ENCODE data around the gene DEXI. TPM values are rescaled to one million over a fixed set of nuclear protein-coding genes. Genes with fewer than 3 reads are reported as not detected.

The DEXI gene
- total and polyA plus RNA-seq, 3 experiments from 2014 or later: 31.0 to 58.9 (median 31.6) TPM

- no peak overlapping the region for H3K4me3 ChIP-seq (ENCODE audit: low read length)
- DNase-seq: no peak
- no peaks in the 10 kb centered on the region for H3K4me1 ChIP-seq (ENCODE audit: insufficient read depth, low read length)
- POLR2A ChIA-PET: no interaction called here
- Mint-ChIP-seq H3K27ac (no peak overlapping the region), H3K9me3 (no peaks in the 10 kb centered on the region), H3K27me3 (peaks cover 0 to 1% of the 10 kb centered on the region in 2 donors), H3K4me3 (no peak overlapping the region), H3K4me1 (no peaks in the 10 kb centered on the region), H3K36me3 (peaks cover 0 to 6% (median 6%) of the 10 kb centered on the region in 3 donors)
- CTCF ChIA-PET: no interaction called here
- no peaks in the 10 kb centered on the region for H3K9me3 ChIP-seq (ENCODE audit: low read length)
- no peaks in the 10 kb centered on the region for H3K27me3 ChIP-seq (ENCODE audit: insufficient read depth, low read length, poor library complexity, severe bottlenecking)
- H3K27ac ChIP-seq (ENCODE audit: low read depth, low read length): no peak overlapping the region
- H3K36me3 ChIP-seq (ENCODE audit: insufficient read depth, low read length): no peaks in the 10 kb centered on the region
Observed at GRCh38 chr16:10911267-10911666, 31.0 kb downstream of the DEXI start.

GRCh38 chr16:10907757-10908045 is 34.6 kb downstream of the DEXI start:
- Histone ChIP-seq H3K9me3 (ENCODE audit: low read length) (no peaks in the 10 kb centered on the region), H3K27ac (ENCODE audit: low read depth, low read length) (no peak overlapping the region), H3K27me3 (ENCODE audit: insufficient read depth, low read length, poor library complexity, severe bottlenecking) (no peaks in the 10 kb centered on the region), H3K4me1 (ENCODE audit: insufficient read depth, low read length) (no peaks in the 10 kb centered on the region), H3K4me3 (ENCODE audit: low read length) (no peak overlapping the region), H3K36me3 (ENCODE audit: insufficient read depth, low read length) (no peaks in the 10 kb centered on the region)
- H3K27ac Mint-ChIP-seq: no peak overlapping the region
- DNase-seq: no peak
- peaks cover 0 to 1% of the 10 kb centered on the region in 2 donors for H3K27me3 Mint-ChIP-seq
- peaks cover 0 to 5% (median 2%) of the 10 kb centered on the region in 5 donors for H3K9me3 Mint-ChIP-seq
- H3K36me3 Mint-ChIP-seq: peaks cover 5 to 22% (median 11%) of the 10 kb centered on the region in 3 donors
- CTCF ChIA-PET: interaction anchor here (2.4 kb wide), 1 partner anchor 12 kb away, joined by 7 read pairs; no protein-coding TSS in a partner anchor
- H3K4me3 Mint-ChIP-seq: no peak overlapping the region
- no peaks in the 10 kb centered on the region for H3K4me1 Mint-ChIP-seq
- POLR2A ChIA-PET: no interaction called here

- no peaks in the 10 kb centered on the region for H3K36me3 ChIP-seq (ENCODE audit: insufficient read depth, low read length)
- H3K4me1 ChIP-seq (ENCODE audit: insufficient read depth, low read length): no peaks in the 10 kb centered on the region
- H3K4me3 ChIP-seq (ENCODE audit: low read length): no peak overlapping the region
- no peaks in the 10 kb centered on the region for H3K4me1 Mint-ChIP-seq
- no peaks in the 10 kb centered on the region for H3K27me3 ChIP-seq (ENCODE audit: insufficient read depth, low read length, poor library complexity, severe bottlenecking)
- peaks cover 0 to 1% of the 10 kb centered on the region in 2 donors for H3K27me3 Mint-ChIP-seq
- ChIA-PET CTCF (interaction anchor here (2.4 kb wide), 1 partner anchor 12 kb away, joined by 7 read pairs; no protein-coding TSS in a partner anchor), POLR2A (no interaction called here)
- no peak overlapping the region for H3K27ac Mint-ChIP-seq
- no peak overlapping the region for H3K4me3 Mint-ChIP-seq
- H3K9me3 Mint-ChIP-seq: peaks cover 0 to 5% (median 3%) of the 10 kb centered on the region in 5 donors
- no peaks in the 10 kb centered on the region for H3K9me3 ChIP-seq (ENCODE audit: low read length)
- no peak for DNase-seq
- no peak overlapping the region for H3K27ac ChIP-seq (ENCODE audit: low read depth, low read length)
- peaks cover 7 to 24% (median 13%) of the 10 kb centered on the region in 3 donors for H3K36me3 Mint-ChIP-seq
Observed at GRCh38 chr16:10906914-10907756, 35.1 kb downstream of the DEXI start.

- ChIA-PET CTCF (interaction anchor here (0.6 to 2.4 kb wide), 2 partner anchors 13 to 169 kb away, joined by 3 to 7 read pairs; no protein-coding TSS in a partner anchor), POLR2A (no interaction called here)
- Mint-ChIP-seq H3K9me3 (peaks cover 0 to 5% (median 3%) of the 10 kb centered on the region in 5 donors), H3K36me3 (peaks cover 7 to 24% (median 13%) of the 10 kb centered on the region in 3 donors), H3K4me1 (no peaks in the 10 kb centered on the region), H3K4me3 (no peak overlapping the region), H3K27me3 (peaks cover 0 to 1% of the 10 kb centered on the region in 2 donors), H3K27ac (no peak overlapping the region)
- no peak overlapping the region for H3K27ac ChIP-seq (ENCODE audit: low read depth, low read length)
- no peaks in the 10 kb centered on the region for H3K27me3 ChIP-seq (ENCODE audit: insufficient read depth, low read length, poor library complexity, severe bottlenecking)
- no peaks in the 10 kb centered on the region for H3K4me1 ChIP-seq (ENCODE audit: insufficient read depth, low read length)
- H3K4me3 ChIP-seq (ENCODE audit: low read length): no peak overlapping the region
- no peaks in the 10 kb centered on the region for H3K9me3 ChIP-seq (ENCODE audit: low read length)
- no peak for DNase-seq
- H3K36me3 ChIP-seq (ENCODE audit: insufficient read depth, low read length): no peaks in the 10 kb centered on the region
Observed at GRCh38 chr16:10906482-10906881, 35.8 kb downstream of the DEXI start.

GRCh38 chr16:10902999-10903398 is 39.3 kb downstream of the DEXI start:
- no peaks in the 10 kb centered on the region for H3K4me1 Mint-ChIP-seq
- DNase-seq: no peak
- no peaks in the 10 kb centered on the region for H3K27me3 ChIP-seq (ENCODE audit: insufficient read depth, low read length, poor library complexity, severe bottlenecking)
- H3K36me3 Mint-ChIP-seq: peaks cover 7 to 21% (median 11%) of the 10 kb centered on the region in 3 donors
- no peak overlapping the region for H3K27ac ChIP-seq (ENCODE audit: low read depth, low read length)
- ChIA-PET CTCF (no interaction called here), POLR2A (no interaction called here)
- H3K36me3 ChIP-seq (ENCODE audit: insufficient read depth, low read length): no peaks in the 10 kb centered on the region
- H3K9me3 ChIP-seq (ENCODE audit: low read length): no peaks in the 10 kb centered on the region
- H3K4me3 ChIP-seq (ENCODE audit: low read length): no peak overlapping the region
- no peaks in the 10 kb centered on the region for H3K27me3 Mint-ChIP-seq
- H3K9me3 Mint-ChIP-seq: peaks cover 0 to 5% (median 3%) of the 10 kb centered on the region in 5 donors
- no peak overlapping the region for H3K27ac Mint-ChIP-seq
- H3K4me1 ChIP-seq (ENCODE audit: insufficient read depth, low read length): no peaks in the 10 kb centered on the region
- no peak overlapping the region for H3K4me3 Mint-ChIP-seq

GRCh38 chr16:10897134-10897533 is 45.1 kb downstream of the DEXI start:
- CTCF ChIA-PET: interaction anchor here (1.1 kb wide), 1 partner anchor 21 kb away, joined by 3 read pairs; no protein-coding TSS in a partner anchor
- DNase-seq: no peak
- H3K27me3 ChIP-seq (ENCODE audit: insufficient read depth, low read length, poor library complexity, severe bottlenecking): no peaks in the 10 kb centered on the region
- H3K9me3 ChIP-seq (ENCODE audit: low read length): no peaks in the 10 kb centered on the region
- no peaks in the 10 kb centered on the region for H3K9me3 Mint-ChIP-seq
- no peaks in the 10 kb centered on the region for H3K27me3 Mint-ChIP-seq
- no peak overlapping the region for H3K4me3 Mint-ChIP-seq
- H3K4me1 Mint-ChIP-seq: peaks cover 2 to 14% (median 6%) of the 10 kb centered on the region in 3 donors
- H3K36me3 ChIP-seq (ENCODE audit: insufficient read depth, low read length): no peaks in the 10 kb centered on the region
- peak overlapping the region in 1 of 8 donors; percentile 17 for H3K27ac Mint-ChIP-seq
- H3K36me3 Mint-ChIP-seq: peaks cover 0 to 4% (median 3%) of the 10 kb centered on the region in 3 donors
- H3K4me3 ChIP-seq (ENCODE audit: low read length): no peak overlapping the region
- H3K27ac ChIP-seq (ENCODE audit: low read depth, low read length): no peak overlapping the region
- POLR2A ChIA-PET: no interaction called here
- H3K4me1 ChIP-seq (ENCODE audit: insufficient read depth, low read length): no peaks in the 10 kb centered on the region

GRCh38 chr16:10896723-10897122 is 45.5 kb downstream of the DEXI start:
- Histone ChIP-seq H3K4me1 (ENCODE audit: insufficient read depth, low read length) (no peaks in the 10 kb centered on the region), H3K36me3 (ENCODE audit: insufficient read depth, low read length) (no peaks in the 10 kb centered on the region), H3K27ac (ENCODE audit: low read depth, low read length) (no peak overlapping the region), H3K4me3 (ENCODE audit: low read length) (no peak overlapping the region), H3K9me3 (ENCODE audit: low read length) (no peaks in the 10 kb centered on the region), H3K27me3 (ENCODE audit: insufficient read depth, low read length, poor library complexity, severe bottlenecking) (no peaks in the 10 kb centered on the region)
- Mint-ChIP-seq H3K27me3 (no peaks in the 10 kb centered on the region), H3K4me3 (no peak overlapping the region), H3K36me3 (peaks cover 0 to 4% (median 3%) of the 10 kb centered on the region in 3 donors), H3K4me1 (peaks cover 2 to 14% (median 6%) of the 10 kb centered on the region in 3 donors), H3K9me3 (no peaks in the 10 kb centered on the region), H3K27ac (no peak overlapping the region)
- ChIA-PET CTCF (no interaction called here), POLR2A (no interaction called here)
- DNase-seq: no peak

- ChIA-PET POLR2A (no interaction called here), CTCF (interaction anchor here (1.0 kb wide), 1 partner anchor 19 kb away, joined by 3 read pairs; the partner anchor contains the start of gene CIITA)
- no peaks in the 10 kb centered on the region for H3K9me3 Mint-ChIP-seq
- no peaks in the 10 kb centered on the region for H3K27me3 ChIP-seq (ENCODE audit: insufficient read depth, low read length, poor library complexity, severe bottlenecking)
- H3K27ac Mint-ChIP-seq: peak overlapping the region in 2 of 8 donors; percentile 25 to 50
- H3K27ac ChIP-seq (ENCODE audit: low read depth, low read length): no peak overlapping the region
- no peaks in the 10 kb centered on the region for H3K36me3 ChIP-seq (ENCODE audit: insufficient read depth, low read length)
- H3K27me3 Mint-ChIP-seq: no peaks in the 10 kb centered on the region
- H3K9me3 ChIP-seq (ENCODE audit: low read length): no peaks in the 10 kb centered on the region
- H3K36me3 Mint-ChIP-seq: peaks cover 0 to 4% (median 3%) of the 10 kb centered on the region in 3 donors
- peak overlapping the region in 1 of 7 donors; percentile 3 for H3K4me3 Mint-ChIP-seq
- no peak for DNase-seq
- H3K4me1 Mint-ChIP-seq: peaks cover 2 to 14% (median 6%) of the 10 kb centered on the region in 3 donors
- H3K4me1 ChIP-seq (ENCODE audit: insufficient read depth, low read length): no peaks in the 10 kb centered on the region
- no peak overlapping the region for H3K4me3 ChIP-seq (ENCODE audit: low read length)
Observed at GRCh38 chr16:10896165-10896564, 46.1 kb downstream of the DEXI start.
